ENCODE measurements around the gene RBP3. TPM values are rescaled to one million over a fixed set of nuclear protein-coding genes. Genes with fewer than 3 reads are reported as not detected.

RBP3 gene
- total and polyA plus RNA-seq, 2 of the 4 experiments (the other 2 are of a cell fraction) = not detected

GRCh38 chr10:47403446-47404318 lies 55.5 kb downstream of the RBP3 start:
- peak overlapping the region; percentile 94 for H4K91ac ChIP-seq (ENCODE audit: insufficient read depth, low read depth, low read length)
- peak; percentile 18 for DNase-seq
- peaks cover 27% of the 10 kb centered on the region for H3K4me1 ChIP-seq (ENCODE audit: control insufficient read depth, insufficient read depth, low read length)
- peak overlapping the region; percentile 97 for H2BK120ac ChIP-seq (ENCODE audit: low read depth, low read length)
- in situ Hi-C loops (cut with MboI; ENCODE audit: low sequenced_read_pairs) (loop anchor here (25.0 kb wide), 1 partner anchor 866 kb away; no protein-coding TSS in a partner anchor), dilution Hi-C loops (cut with HindIII; ENCODE audit: low sequenced_read_pairs, unreplicated experiment) (no loop called here), intact Hi-C loops (cut with micrococcal nuclease) (no loop called here)
- H4K5ac ChIP-seq (ENCODE audit: low read depth, low read length) = peak overlapping the region; percentile 33
- H3K79me1 ChIP-seq (ENCODE audit: low read depth in 1 of 2, low read length in 2 of 2) = no peaks in the 10 kb centered on the region
- H4K20me1 ChIP-seq (ENCODE audit: insufficient read depth, low read length) = no peaks in the 10 kb centered on the region
- ChIA-PET POLR2A (ENCODE audit: unreplicated experiment) (no interaction called here), CTCF (no interaction called here)
- H2BK20ac ChIP-seq (ENCODE audit: low read depth, low read length) = peak overlapping the region; percentile 97
- H3K4me3 ChIP-seq (ENCODE audit: insufficient read depth, low read depth, low read length) = no peak overlapping the region
- peak overlapping the region; percentile 40 to 98; a peak in 3 of 4 replicates for H4K8ac ChIP-seq (ENCODE audit: low read depth in 2 of 2, low read length in 2 of 2)
- WGBS, 2 experiments (ENCODE audit: extremely low coverage in 2 of 2, insufficient read length in 1 of 2) = 33% methylated on average over 1 of the region's 6 CpGs; no CpG with 5 or more reads in 1 of the 2 experiments
- H2BK5ac ChIP-seq (ENCODE audit: low read depth, low read length, poor library complexity, severe bottlenecking) = peak overlapping the region; percentile 73
- H2AK5ac ChIP-seq (ENCODE audit: low read depth, low read length) = peak overlapping the region; percentile 94
- H2BK15ac ChIP-seq (ENCODE audit: low read depth, low read length) = peak overlapping the region; percentile 60; the same call in 2 of the 3 replicates
- peaks cover 36% of the 10 kb centered on the region for H3K9me1 ChIP-seq (ENCODE audit: insufficient read depth, low read length)
- peak overlapping the region; percentile 93 for H3K14ac ChIP-seq (replicated peaks; ENCODE audit: low read depth, low read length)
- peak overlapping the region; percentile 94 for H3K23ac ChIP-seq (ENCODE audit: low read depth, low read length)
- H3K36me3 ChIP-seq (ENCODE audit: control insufficient read depth, insufficient read depth, low read length) = no peaks in the 10 kb centered on the region
- peak overlapping the region; percentile 56; the same call in 1 of the 2 replicates for H3K4me2 ChIP-seq (ENCODE audit: low read depth, low read length)
- no peak for TF ChIP-seq MXI1 (IDR thresholded peaks at IDR 0.05; ENCODE audit: borderline replicate concordance, low read depth, low read length)
- no peak for TF ChIP-seq NFE2L2 (IDR thresholded peaks at IDR 0.05; ENCODE audit: low read depth, low read length)
- no peak for TF ChIP-seq CTCF (conservative IDR thresholded peaks at IDR 0.05; ENCODE audit: low read depth, low read length)
- no peak for TF ChIP-seq CEBPB (IDR thresholded peaks at IDR 0.05; ENCODE audit: low read depth, low read length)
- no peak for TF ChIP-seq POLR2A (IDR thresholded peaks at IDR 0.05; ENCODE audit: low read depth, low read length)
- TF ChIP-seq MAFK (IDR thresholded peaks at IDR 0.05; ENCODE audit: low read depth, low read length) = no peak
- TF ChIP-seq SMC3 (IDR thresholded peaks at IDR 0.05; ENCODE audit: low read depth, low read length) = no peak
- H2AFZ ChIP-seq (replicated peaks; ENCODE audit: low read length, poor library complexity) = peak overlapping the region; percentile 88
- H3K56ac ChIP-seq (ENCODE audit: extremely low read depth, insufficient read depth, low read length) = peak overlapping the region; percentile 42; the same call in 1 of the 2 replicates
- H3K4ac ChIP-seq (ENCODE audit: low read depth, low read length) = peak overlapping the region; percentile 99
- peak overlapping the region; percentile 94 for H2AK9ac ChIP-seq (replicated peaks; ENCODE audit: low read depth, low read length, poor library complexity)
- no peaks in the 10 kb centered on the region for H3K27me3 ChIP-seq (ENCODE audit: control insufficient read depth, insufficient read depth, low read length)
- no peak overlapping the region for H3K9ac ChIP-seq (ENCODE audit: low read depth, low read length)
- peak; percentile 48 for ATAC-seq (ENCODE audit: low read depth)
- no TSS peak for BruUV-seq (replicated peaks)
- peak overlapping the region; percentile 50 for H3K27ac ChIP-seq (ENCODE audit: insufficient read depth, low read length)
- H3K18ac ChIP-seq (ENCODE audit: low read depth, low read length) = peak overlapping the region; percentile 83
- no peaks in the 10 kb centered on the region for H3K9me3 ChIP-seq (ENCODE audit: control insufficient read depth, insufficient read depth, low read length)

Data from IMR-90 (cell line).